Prostate gland (tissue), 2 donors: ENCODE results near the gene ARMC2.

Experiments
- POLR2A ChIP-seq: fragments of 450-650 bp; IDR thresholded peaks from one replicate; pipeline ENCODE4 v1.6.1; 2016; ENCODE audit warnings: antibody characterized with exemption, mild to moderate bottlenecking
- TF ChIP-seq, protein P1 (sequence below), 4 experiments: fragments of 200-600 bp in 2 of 4; fragments of 450-650 bp in 2 of 4; sonication (generic) in 2 of 4; IDR thresholded peaks; 1 replicate in 3 of 4; 2 replicates in 1 of 4; pipeline ENCODE4 v1.5.1; 2016 to 2019; ENCODE audit warnings: antibody characterized with exemption in 4 of 4, mild to moderate bottlenecking in 2 of 4, moderate library complexity in 2 of 4

DNA sequence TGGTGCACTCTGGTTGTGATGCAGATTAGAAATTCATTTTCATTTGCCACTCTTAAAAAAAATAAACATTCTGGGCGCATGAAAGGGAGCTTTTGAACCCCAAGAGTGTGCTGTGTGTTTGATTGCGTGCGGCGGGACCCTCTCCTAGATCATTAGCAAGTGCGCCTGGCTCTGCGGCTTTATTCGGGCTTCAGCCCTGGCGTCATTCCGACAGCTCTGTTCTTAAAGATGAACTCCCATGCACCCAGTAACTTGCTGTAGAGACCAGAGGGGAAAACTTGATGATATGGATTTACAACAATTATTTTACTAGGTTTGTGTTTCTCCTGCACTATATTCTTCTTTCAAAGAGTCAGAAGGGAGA, 48.9 kb upstream of the ARMC2 start:
- TF ChIP-seq POLR2A: no peak
- TF ChIP-seq, protein P1, sequence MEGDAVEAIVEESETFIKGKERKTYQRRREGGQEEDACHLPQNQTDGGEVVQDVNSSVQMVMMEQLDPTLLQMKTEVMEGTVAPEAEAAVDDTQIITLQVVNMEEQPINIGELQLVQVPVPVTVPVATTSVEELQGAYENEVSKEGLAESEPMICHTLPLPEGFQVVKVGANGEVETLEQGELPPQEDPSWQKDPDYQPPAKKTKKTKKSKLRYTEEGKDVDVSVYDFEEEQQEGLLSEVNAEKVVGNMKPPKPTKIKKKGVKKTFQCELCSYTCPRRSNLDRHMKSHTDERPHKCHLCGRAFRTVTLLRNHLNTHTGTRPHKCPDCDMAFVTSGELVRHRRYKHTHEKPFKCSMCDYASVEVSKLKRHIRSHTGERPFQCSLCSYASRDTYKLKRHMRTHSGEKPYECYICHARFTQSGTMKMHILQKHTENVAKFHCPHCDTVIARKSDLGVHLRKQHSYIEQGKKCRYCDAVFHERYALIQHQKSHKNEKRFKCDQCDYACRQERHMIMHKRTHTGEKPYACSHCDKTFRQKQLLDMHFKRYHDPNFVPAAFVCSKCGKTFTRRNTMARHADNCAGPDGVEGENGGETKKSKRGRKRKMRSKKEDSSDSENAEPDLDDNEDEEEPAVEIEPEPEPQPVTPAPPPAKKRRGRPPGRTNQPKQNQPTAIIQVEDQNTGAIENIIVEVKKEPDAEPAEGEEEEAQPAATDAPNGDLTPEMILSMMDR (IDR thresholded peaks at IDR 0.05): no peak
